Adrenal gland (tissue), 5 donors: ENCODE measurements around the gene FRAT2.

ENCODE experiments used
- POLR2A ChIP-seq, 2 donors: fragments of 450-650 bp; IDR thresholded peaks; one replicate each; pipeline ENCODE4 v1.6.1; 2017; ENCODE audit warnings: antibody characterized with exemption in 2 of 2, mild to moderate bottlenecking in 2 of 2, moderate library complexity in 1 of 2
- TF ChIP-seq, protein P1 (sequence below), 6 experiments: fragments of 450-650 bp in 4 of 6; fragments of 200-600 bp in 2 of 6; sonication (generic) in 1 of 6; IDR thresholded peaks; 1 replicate in 5 of 6; 2 replicates in 1 of 6; pipeline versions ENCODE4 v1.5.1 to v1.8.0; 2016 to 2021; ENCODE audit warnings: antibody characterized with exemption in 6 of 6, mild to moderate bottlenecking in 2 of 6, moderate library complexity in 1 of 6
- donor health status: DM: no; HTN: no; CAD: no.

DNA sequence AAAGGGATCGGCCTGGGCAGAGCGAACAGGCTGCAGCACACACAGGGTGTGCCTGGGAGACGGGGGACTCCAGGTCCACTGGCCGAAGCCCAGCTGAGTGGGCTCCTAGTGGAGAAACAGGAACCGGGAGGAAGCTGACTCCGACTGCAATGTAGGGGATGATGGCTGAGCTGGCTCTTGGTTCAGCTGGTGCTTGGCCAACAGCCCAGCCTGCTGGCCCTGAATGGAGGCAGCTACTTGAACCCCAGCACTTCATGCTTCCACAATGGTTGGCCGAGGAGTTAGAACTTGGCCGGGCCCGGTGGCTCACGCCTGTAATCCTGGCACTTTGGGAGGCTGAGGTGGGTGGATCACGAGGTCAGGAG lies 27.0 kb upstream of the FRAT2 start:
- TF ChIP-seq POLR2A (IDR thresholded peaks at IDR 0.05) = no peak
- TF ChIP-seq, protein P1, sequence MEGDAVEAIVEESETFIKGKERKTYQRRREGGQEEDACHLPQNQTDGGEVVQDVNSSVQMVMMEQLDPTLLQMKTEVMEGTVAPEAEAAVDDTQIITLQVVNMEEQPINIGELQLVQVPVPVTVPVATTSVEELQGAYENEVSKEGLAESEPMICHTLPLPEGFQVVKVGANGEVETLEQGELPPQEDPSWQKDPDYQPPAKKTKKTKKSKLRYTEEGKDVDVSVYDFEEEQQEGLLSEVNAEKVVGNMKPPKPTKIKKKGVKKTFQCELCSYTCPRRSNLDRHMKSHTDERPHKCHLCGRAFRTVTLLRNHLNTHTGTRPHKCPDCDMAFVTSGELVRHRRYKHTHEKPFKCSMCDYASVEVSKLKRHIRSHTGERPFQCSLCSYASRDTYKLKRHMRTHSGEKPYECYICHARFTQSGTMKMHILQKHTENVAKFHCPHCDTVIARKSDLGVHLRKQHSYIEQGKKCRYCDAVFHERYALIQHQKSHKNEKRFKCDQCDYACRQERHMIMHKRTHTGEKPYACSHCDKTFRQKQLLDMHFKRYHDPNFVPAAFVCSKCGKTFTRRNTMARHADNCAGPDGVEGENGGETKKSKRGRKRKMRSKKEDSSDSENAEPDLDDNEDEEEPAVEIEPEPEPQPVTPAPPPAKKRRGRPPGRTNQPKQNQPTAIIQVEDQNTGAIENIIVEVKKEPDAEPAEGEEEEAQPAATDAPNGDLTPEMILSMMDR (IDR thresholded peaks at IDR 0.05) = no peak
